CD4-positive, alpha-beta T cell treated with Interleukin-21 for 1 hour (primary cell): ENCODE measurements around the gene PDE6G.

ENCODE experiments used
- DNase-seq: peaks from one replicate; pipeline ENCODE4 v3.0.0-alpha.2; 2020

Gene PDE6G

DNA sequence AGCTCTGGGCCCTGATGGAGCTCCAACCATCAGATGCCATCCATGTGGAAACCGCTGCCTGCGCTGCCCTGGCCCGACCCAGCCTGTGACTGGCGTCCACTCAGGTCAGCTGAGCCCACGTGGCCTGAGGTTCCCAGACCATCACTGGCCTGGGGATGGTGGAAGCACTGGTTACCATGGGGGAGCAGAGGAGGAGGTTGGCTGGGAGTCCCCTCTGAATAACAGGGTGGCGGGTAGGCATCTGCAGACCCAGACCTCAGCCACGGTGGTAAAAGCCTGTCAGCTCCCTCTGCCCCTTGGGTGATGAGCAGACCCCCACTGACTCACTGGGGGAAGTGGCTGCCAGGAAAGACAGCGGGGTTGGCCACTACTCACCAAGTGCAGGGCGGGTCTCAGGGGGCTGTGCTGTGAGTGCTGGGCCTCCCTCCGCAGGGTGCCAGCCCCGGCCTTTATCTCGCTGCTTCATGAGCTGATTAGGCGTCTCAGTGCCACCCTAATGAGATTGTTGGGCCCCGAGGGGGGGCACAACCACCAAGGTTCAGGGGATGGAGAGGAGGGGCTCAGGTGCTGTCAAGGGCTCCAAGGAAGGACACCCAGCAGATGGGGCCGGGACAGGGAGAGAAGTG is at the start of gene PDE6G:
Gene PDE6G (minus strand): TSS at position 425 of the 626 bp plus-strand sequence. CDS start 3,237 bp downstream, outside the sequence.
- DNase-seq: no peak

- no peak for DNase-seq
Measured at GRCh38 chr17:81705518-81706231, 49.3 kb upstream of the PDE6G start.

DNA sequence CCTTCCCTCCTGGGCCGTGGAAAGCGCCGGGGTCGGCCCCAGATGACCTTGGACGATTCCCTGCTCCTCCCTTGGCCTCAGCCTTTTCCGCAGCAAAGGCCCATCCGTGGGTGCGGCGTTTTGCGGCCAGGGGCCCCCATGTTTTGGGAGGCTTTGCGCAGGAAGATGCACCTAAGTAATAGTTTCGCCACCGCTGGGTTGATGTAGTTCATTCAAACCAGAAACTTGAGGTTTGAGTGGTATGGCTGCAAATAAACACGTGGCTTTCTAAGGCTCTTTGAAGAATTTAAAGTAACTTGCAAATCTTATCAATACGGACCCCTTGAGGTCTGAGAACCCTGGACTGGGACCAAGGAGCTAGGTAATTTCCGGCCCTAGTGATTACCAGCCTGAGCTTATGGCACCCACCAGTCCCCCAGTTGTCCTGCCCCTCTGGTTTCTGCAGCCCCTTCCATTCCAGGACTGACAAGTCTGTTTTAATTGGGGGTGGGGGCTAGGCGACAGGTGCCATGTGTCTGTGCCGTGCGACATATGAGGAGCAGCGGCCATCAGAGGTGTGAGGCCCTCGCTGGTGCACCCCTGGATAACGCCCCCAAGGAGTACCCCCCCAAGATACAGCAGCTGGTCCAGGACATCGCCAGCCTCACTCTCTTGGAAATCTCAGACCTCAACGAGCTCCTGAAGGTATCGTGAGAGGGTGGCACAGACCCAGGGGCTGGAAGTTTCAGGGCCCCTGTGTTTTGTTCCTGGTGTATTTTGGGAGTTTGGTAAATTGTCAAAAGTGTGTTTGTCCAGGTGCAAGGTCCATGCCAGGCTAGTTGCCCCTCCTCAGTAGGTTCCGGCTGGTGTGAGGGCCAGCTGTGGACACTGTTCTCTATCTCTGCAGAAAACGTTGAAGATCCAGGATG is 47.7 kb upstream of the PDE6G start:
- peak; percentile 28 for DNase-seq

- peak; percentile 91 for DNase-seq
Measured at GRCh38 chr17:81702934-81703746, 46.8 kb upstream of the PDE6G start, which contains the start of gene MRPL12. TSS of gene MRPL12 (plus strand) at chr17:81703367. CDS start at chr17:81703502, 135 bp downstream.

- DNase-seq: peak; percentile 22
Measured at GRCh38 chr17:81701288-81702071, 45.1 kb upstream of the PDE6G start.

- DNase-seq: no peak
Measured at GRCh38 chr17:81700353-81701287, 44.3 kb upstream of the PDE6G start.

DNA sequence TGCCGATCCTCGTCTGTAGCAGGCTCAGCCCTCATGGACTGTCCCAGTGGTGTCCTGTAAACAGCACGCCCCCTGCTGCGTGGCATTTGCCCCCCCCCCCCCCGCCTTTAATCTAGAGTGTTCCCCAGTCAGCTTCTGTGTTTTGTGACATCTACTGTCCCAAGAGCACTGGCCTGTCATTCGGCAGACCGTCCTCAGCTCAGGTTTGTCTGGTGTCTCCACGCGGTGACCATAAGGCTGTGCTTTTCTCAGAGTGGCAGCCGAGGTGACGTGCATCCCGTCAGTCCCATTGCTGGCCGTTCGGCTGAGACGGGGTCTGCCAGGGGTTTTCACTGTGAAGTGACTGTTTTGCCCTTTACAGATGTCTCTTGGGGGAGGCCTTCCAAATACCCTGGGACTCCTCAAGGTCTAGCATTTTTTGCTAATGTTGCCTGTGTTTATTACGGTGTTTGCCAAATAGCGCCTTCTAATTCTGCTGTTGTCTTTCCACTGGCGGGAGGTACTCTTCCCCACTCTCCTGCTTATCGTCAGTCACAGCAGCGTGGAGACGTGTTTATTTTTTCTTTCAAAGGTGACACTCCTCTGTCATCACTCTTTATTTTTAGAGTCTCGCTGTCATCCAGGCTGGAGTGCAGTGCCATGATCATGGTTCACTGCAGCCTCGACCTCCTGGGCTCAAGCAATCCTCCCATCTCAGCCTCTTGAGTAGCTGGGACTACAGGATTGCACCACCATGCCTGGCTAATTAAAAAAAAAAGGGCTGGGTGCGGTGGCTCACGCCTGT is 41.1 kb upstream of the PDE6G start:
- DNase-seq: no peak

DNA sequence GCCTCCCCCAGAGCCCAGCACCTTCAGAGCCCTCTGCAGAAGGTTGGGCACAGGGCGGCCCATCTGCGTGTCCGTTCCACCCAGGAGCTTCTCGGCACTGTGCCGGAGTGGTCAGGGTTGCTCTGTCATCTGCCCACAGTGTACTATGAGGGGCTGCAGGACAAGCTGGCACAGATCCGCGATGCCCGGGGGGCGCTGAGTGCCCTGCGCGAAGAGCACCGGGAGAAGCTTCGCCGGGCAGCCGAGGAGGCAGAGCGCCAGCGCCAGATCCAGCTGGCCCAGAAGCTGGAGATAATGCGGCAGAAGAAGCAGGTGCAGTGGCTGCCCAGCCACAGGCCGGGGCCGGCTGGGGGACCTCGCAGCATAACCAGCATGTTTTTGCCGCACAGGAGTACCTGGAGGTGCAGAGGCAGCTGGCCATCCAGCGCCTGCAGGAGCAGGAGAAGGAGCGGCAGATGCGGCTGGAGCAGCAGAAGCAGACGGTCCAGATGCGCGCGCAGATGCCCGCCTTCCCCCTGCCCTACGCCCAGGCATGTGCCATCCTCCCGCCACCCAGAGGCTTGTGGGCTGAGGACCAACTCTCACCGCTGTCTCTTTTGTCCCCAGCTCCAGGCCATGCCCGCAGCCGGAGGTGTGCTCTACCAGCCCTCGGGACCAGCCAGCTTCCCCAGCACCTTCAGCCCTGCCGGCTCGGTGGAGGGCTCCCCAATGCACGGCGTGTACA is 40.0 kb upstream of the PDE6G start:
- no peak for DNase-seq

- DNase-seq: no peak
Measured at GRCh38 chr17:81695801-81696200, 39.5 kb upstream of the PDE6G start.

- DNase-seq: no peak
Measured at GRCh38 chr17:81695211-81695610, 38.9 kb upstream of the PDE6G start.

- DNase-seq: no peak
Measured at GRCh38 chr17:81694810-81695209, 38.5 kb upstream of the PDE6G start.

DNA sequence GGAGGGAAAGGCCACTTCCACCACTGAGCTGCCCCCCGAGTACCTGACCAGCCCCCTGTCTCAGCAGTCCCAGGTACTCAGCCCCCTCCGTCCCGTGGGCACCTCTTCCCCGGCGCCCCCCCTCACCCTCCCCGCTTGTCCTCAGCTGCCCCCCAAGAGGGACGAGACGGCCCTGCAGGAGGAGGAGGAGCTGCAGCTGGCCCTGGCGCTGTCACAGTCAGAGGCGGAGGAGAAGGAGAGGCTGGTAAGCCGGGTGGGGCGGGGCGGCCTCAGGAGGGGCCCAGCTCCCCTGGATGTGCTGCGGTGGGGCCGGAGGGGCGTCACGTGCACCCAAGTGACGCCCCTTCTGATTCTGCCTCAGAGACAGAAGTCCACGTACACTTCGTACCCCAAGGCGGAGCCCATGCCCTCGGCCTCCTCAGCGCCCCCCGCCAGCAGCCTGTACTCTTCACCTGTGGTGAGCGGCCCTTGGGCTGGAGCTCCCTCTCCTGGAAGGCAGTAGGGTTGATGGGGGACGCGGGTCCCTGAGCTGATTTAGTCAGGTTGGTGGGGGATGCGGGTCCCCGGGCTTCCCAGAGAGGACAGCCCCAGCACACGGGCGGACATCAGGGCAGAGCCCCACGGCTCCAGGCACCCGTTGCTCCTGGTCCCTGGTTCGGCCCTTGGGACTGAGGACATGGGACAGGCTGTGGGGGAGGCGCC is 37.3 kb upstream of the PDE6G start:
- no peak for DNase-seq

- DNase-seq: no peak
Measured at GRCh38 chr17:81691608-81692007, 35.3 kb upstream of the PDE6G start.

DNA sequence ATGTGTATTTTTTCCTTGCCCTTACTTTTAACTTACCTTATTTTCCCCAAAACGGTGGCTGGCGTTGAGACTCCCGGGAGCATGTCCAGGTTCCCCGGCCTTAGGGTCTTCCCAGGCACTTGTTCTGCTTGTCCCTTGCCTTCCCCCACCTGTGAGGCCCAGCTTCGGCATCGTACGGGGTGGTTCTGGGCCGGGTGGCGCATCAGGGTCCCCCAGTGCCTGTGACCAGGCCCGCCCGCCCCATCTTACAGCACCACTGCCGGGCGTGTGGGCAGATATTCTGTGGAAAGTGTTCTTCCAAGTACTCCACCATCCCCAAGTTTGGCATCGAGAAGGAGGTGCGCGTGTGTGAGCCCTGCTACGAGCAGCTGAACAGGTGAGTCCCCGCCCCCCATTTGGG is 34.9 kb upstream of the PDE6G start:
- DNase-seq: no peak

- no peak for DNase-seq
Measured at GRCh38 chr17:81690549-81690948, 34.2 kb upstream of the PDE6G start.

- DNase-seq: no peak
Measured at GRCh38 chr17:81690066-81690465, 33.7 kb upstream of the PDE6G start.

DNA sequence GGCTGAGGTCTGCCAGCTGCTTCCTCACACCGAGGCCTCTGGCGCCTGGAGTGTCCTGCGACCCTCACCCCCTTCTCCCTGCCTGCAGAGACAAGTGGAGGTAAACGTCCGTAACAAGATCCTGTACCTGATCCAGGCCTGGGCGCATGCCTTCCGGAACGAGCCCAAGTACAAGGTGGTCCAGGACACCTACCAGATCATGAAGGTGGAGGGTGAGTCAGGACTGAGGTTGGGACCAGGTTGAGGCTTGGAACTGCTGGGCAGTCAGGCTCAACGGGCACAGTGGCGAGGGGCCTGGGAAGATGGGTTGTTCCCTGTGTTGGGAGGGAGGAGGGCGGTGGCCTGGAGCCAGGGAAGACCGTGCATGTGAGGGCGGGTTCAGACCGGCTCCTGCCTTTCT is 32.3 kb upstream of the PDE6G start:
- no peak for DNase-seq

- no peak for DNase-seq
Measured at GRCh38 chr17:81687770-81688541, 31.6 kb upstream of the PDE6G start.
